K562 (cell line): ENCODE measurements around the gene GON4L. TPM values are rescaled to one million over a fixed set of nuclear protein-coding genes. Genes with fewer than 3 reads are reported as not detected.

Experiments
- CBX5 ChIP-seq: IDR thresholded peaks from 2 replicates; pipeline ENCODE4 v1.6.1; 2014; ENCODE audit warnings: low read depth, borderline replicate concordance
- CHD1 ChIP-seq: fragments of 200-600 bp; sonication (generic); IDR thresholded peaks from one replicate; pipeline ENCODE4 v1.6.1; 2012; ENCODE audit warnings: mild to moderate bottlenecking, moderate library complexity, low read length, inconsistent platforms
- FOXK1 ChIP-seq: sonication (generic); formaldehyde crosslinking; IDR thresholded peaks from 2 replicates; pipeline ENCODE4 v1.8.0; 2022; ENCODE audit warnings: missing genetic modification reagents, mild to moderate bottlenecking, borderline replicate concordance
- NELFE ChIP-seq: IDR thresholded peaks from 2 replicates; pipeline ENCODE4 v1.6.1; 2011; ENCODE audit warnings: mild to moderate bottlenecking; ENCODE audit not compliant: insufficient read depth, insufficient read length
- RFX7 ChIP-seq: fragments of 250-450 bp; sonication (Bioruptor Pico); IDR thresholded peaks from 2 replicates; pipeline ENCODE4 v1.5.1; 2021; ENCODE audit warnings: mild to moderate bottlenecking
- TCF3 ChIP-seq: sonication (generic); formaldehyde crosslinking; IDR thresholded peaks from 2 replicates; pipeline ENCODE4 v1.4.0; 2020; ENCODE audit warnings: mild to moderate bottlenecking, missing genetic modification reagents
- ZFP1 ChIP-seq: fragments of 450-650 bp; formaldehyde crosslinking; IDR thresholded peaks from 2 replicates; pipeline ENCODE4 v1.4.0; 2020; ENCODE audit warnings: mild to moderate bottlenecking, mixed read lengths
- ZNF232 ChIP-seq: sonication (generic); formaldehyde crosslinking; IDR thresholded peaks from 2 replicates; pipeline ENCODE4 v1.8.0; 2022; ENCODE audit warnings: mild to moderate bottlenecking, missing genetic modification reagents
- ZNF57 ChIP-seq: fragments of 450-650 bp; formaldehyde crosslinking; IDR thresholded peaks from 2 replicates; pipeline ENCODE4 v1.4.0; 2020; ENCODE audit warnings: mild to moderate bottlenecking, moderate library complexity
- ZNF589 ChIP-seq: fragments of 200-800 bp; sonication (Bioruptor generic); IDR thresholded peaks from 2 replicates; pipeline ENCODE4 v1.6.1; 2016; ENCODE audit warnings: low read depth, missing genetic modification characterization, missing compliant biosample characterization
- ZNF668 ChIP-seq: fragments of 250-450 bp; sonication (Bioruptor Pico); IDR thresholded peaks from 2 replicates; pipeline ENCODE4 v1.8.0; 2022; ENCODE audit warnings: mild to moderate bottlenecking, inconsistent platforms
- polyA plus RNA-seq, 8 experiments: library from polyadenylated mRNA; depleted of rRNA in 4 of 8; stranded (reverse) in 5 of 8; unstranded in 3 of 8; fragments of >200 nt; fragmentation: Nextera tagmentation in 2 of 8; fragmentation: Illumina TruSeq in 1 of 8; extraction: Ambion mirVana in 2 of 8; extraction: Trizol in 1 of 8; gene quantifications; 2 replicates each; pipeline versions ENCODE4 v1.2.1 to v1.2.3, GENCODE V29; 2011 to 2014; ENCODE audit warnings: inconsistent platforms in 1 of 8, missing spikeins in 1 of 8
- total RNA-seq, 7 experiments: library from RNA; depleted of rRNA in 6 of 7; stranded (reverse); fragments of >200 nt in 6 of 7; fragmentation: Illumina TruSeq in 2 of 7; extraction: Trizol in 2 of 7; gene quantifications; 2 replicates each; pipeline versions ENCODE4 v1.2.1 to v1.2.3, GENCODE V29; 2011 to 2021; ENCODE audit warnings: low replicate concordance in 1 of 7
- TF ChIP-seq, protein P1 (sequence below), 2 experiments: fragments of 450-650 bp; IDR thresholded peaks; 2 replicates each; pipeline ENCODE4 v1.6.1; 2018; ENCODE audit warnings: mild to moderate bottlenecking in 2 of 2, low read depth in 1 of 2; ENCODE audit not compliant: partially characterized antibody in 2 of 2
- TF ChIP-seq, protein P2 (sequence below): fragments of 200-800 bp; sonication (Bioruptor generic); IDR thresholded peaks from 2 replicates; pipeline ENCODE4 v1.6.1; 2017; ENCODE audit warnings: missing genetic modification characterization, missing compliant biosample characterization
- TF ChIP-seq, protein P3 (sequence below): fragments of 250-450 bp; sonication (Bioruptor Pico); IDR thresholded peaks from 2 replicates; pipeline ENCODE4 v1.4.0; 2020; ENCODE audit warnings: mild to moderate bottlenecking
- TF ChIP-seq, protein P4 (sequence below): sonication (generic); formaldehyde crosslinking; IDR thresholded peaks from 2 replicates; pipeline ENCODE4 v1.8.0; 2023; ENCODE audit warnings: mild to moderate bottlenecking, missing genetic modification reagents

The GON4L gene
- total and polyA plus RNA-seq, 9 of the 15 experiments (the other 6 are each of a cell fraction or from before 2014, with no cell fraction given): 20.2 to 47.4 (median 33.6) TPM

DNA sequence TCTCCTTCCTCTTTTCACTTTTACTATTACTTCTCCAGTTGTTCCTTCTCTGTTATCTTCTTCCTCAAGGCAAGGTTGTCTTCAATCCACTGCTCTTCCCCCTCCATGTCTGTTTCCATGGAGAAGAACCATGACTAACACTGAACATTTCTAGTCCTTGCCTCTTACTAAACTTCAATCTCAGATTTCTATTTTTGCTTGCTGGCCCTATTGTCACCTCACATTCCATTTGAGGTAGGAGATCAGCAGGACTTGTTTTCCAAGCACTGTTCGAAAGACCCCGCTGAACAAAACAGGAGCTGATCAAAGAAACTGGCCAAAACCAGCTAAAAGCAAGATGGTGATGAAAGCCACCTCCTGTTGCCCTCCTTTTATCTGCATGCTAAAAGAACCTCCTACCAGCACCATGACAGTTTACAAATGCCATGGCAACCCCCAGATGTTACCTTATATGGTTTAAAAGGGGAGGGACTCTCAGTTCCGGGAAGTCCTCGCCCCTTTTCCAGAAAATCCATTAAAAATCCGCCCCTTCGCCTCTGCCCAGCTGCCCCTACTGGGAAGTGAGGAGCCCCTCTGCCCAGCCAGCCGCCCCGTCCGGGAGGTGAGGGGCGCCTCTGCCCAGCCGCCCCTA is 22.6 kb downstream of the GON4L start (continued):
- TF ChIP-seq NELFE (no peak), RFX7 (CRISPR knock-in tag) (no peak), CHD1 (no peak), ZNF589 (CRISPR knock-in tag) (0 out of 2 replicates have a peak, but pooled peaks have one; percentile 23), ZFP1 (CRISPR knock-in tag) (no peak), TCF3 (no peak), CBX5 (no peak), ZNF57 (no peak), FOXK1 (CRISPR knock-in tag) (no peak), ZNF668 (no peak), ZNF232 (CRISPR knock-in tag) (no peak)
- TF ChIP-seq, protein P1, sequence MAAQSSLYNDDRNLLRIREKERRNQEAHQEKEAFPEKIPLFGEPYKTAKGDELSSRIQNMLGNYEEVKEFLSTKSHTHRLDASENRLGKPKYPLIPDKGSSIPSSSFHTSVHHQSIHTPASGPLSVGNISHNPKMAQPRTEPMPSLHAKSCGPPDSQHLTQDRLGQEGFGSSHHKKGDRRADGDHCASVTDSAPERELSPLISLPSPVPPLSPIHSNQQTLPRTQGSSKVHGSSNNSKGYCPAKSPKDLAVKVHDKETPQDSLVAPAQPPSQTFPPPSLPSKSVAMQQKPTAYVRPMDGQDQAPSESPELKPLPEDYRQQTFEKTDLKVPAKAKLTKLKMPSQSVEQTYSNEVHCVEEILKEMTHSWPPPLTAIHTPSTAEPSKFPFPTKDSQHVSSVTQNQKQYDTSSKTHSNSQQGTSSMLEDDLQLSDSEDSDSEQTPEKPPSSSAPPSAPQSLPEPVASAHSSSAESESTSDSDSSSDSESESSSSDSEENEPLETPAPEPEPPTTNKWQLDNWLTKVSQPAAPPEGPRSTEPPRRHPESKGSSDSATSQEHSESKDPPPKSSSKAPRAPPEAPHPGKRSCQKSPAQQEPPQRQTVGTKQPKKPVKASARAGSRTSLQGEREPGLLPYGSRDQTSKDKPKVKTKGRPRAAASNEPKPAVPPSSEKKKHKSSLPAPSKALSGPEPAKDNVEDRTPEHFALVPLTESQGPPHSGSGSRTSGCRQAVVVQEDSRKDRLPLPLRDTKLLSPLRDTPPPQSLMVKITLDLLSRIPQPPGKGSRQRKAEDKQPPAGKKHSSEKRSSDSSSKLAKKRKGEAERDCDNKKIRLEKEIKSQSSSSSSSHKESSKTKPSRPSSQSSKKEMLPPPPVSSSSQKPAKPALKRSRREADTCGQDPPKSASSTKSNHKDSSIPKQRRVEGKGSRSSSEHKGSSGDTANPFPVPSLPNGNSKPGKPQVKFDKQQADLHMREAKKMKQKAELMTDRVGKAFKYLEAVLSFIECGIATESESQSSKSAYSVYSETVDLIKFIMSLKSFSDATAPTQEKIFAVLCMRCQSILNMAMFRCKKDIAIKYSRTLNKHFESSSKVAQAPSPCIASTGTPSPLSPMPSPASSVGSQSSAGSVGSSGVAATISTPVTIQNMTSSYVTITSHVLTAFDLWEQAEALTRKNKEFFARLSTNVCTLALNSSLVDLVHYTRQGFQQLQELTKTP (IDR thresholded peaks at IDR 0.05; ENCODE audit: low read depth in 1 of 2, partially characterized antibody in 2 of 2): peak; percentile 17 to 48
- TF ChIP-seq, protein P2, sequence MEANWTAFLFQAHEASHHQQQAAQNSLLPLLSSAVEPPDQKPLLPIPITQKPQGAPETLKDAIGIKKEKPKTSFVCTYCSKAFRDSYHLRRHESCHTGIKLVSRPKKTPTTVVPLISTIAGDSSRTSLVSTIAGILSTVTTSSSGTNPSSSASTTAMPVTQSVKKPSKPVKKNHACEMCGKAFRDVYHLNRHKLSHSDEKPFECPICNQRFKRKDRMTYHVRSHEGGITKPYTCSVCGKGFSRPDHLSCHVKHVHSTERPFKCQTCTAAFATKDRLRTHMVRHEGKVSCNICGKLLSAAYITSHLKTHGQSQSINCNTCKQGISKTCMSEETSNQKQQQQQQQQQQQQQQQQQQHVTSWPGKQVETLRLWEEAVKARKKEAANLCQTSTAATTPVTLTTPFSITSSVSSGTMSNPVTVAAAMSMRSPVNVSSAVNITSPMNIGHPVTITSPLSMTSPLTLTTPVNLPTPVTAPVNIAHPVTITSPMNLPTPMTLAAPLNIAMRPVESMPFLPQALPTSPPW (CRISPR knock-in tag): peak; percentile 39; the same call in 1 of the 2 replicates
- TF ChIP-seq, protein P3, sequence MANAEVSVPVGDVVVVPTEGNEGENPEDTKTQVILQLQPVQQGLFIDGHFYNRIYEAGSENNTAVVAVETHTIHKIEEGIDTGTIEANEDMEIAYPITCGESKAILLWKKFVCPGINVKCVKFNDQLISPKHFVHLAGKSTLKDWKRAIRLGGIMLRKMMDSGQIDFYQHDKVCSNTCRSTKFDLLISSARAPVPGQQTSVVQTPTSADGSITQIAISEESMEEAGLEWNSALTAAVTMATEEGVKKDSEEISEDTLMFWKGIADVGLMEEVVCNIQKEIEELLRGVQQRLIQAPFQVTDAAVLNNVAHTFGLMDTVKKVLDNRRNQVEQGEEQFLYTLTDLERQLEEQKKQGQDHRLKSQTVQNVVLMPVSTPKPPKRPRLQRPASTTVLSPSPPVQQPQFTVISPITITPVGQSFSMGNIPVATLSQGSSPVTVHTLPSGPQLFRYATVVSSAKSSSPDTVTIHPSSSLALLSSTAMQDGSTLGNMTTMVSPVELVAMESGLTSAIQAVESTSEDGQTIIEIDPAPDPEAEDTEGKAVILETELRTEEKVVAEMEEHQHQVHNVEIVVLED (CRISPR knock-in tag): no peak
- TF ChIP-seq, protein P4, sequence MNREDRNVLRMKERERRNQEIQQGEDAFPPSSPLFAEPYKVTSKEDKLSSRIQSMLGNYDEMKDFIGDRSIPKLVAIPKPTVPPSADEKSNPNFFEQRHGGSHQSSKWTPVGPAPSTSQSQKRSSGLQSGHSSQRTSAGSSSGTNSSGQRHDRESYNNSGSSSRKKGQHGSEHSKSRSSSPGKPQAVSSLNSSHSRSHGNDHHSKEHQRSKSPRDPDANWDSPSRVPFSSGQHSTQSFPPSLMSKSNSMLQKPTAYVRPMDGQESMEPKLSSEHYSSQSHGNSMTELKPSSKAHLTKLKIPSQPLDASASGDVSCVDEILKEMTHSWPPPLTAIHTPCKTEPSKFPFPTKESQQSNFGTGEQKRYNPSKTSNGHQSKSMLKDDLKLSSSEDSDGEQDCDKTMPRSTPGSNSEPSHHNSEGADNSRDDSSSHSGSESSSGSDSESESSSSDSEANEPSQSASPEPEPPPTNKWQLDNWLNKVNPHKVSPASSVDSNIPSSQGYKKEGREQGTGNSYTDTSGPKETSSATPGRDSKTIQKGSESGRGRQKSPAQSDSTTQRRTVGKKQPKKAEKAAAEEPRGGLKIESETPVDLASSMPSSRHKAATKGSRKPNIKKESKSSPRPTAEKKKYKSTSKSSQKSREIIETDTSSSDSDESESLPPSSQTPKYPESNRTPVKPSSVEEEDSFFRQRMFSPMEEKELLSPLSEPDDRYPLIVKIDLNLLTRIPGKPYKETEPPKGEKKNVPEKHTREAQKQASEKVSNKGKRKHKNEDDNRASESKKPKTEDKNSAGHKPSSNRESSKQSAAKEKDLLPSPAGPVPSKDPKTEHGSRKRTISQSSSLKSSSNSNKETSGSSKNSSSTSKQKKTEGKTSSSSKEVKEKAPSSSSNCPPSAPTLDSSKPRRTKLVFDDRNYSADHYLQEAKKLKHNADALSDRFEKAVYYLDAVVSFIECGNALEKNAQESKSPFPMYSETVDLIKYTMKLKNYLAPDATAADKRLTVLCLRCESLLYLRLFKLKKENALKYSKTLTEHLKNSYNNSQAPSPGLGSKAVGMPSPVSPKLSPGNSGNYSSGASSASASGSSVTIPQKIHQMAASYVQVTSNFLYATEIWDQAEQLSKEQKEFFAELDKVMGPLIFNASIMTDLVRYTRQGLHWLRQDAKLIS (CRISPR knock-in tag): no peak
